BJ (cell line): ENCODE results near the gene MYCL. TPM values are rescaled to one million over a fixed set of nuclear protein-coding genes. Genes with fewer than 3 reads are reported as not detected.

Experiments
- CTCF ChIA-PET: fragments of 350-600 bp; formaldehyde crosslinking; extraction: SDS; loops from one replicate; lab custom pipeline; 2021; ENCODE audit warnings: antibody characterized with exemption, inconsistent platforms; lab: Yijun Ruan, JAX
- POLR2A ChIA-PET: fragments of 300-600 bp; sonication (Branson Sonifier 250); formaldehyde crosslinking; extraction: SDS; loops from one replicate; lab custom pipeline; 2021; ENCODE audit warnings: antibody characterized with exemption; lab: Charles Lee
- DNase-seq: peaks from one replicate; pipeline ENCODE4 v3.0.0-alpha.2; 2011; ENCODE audit warnings: low read depth
- H3K27me3 ChIP-seq: 2 replicates; pipeline ENCODE4 v1.6.0; 2011; ENCODE audit warnings: low read length; ENCODE audit not compliant: control insufficient read depth, insufficient read depth
- H3K36me3 ChIP-seq: 2 replicates; pipeline ENCODE4 v1.5.1; 2011; ENCODE audit warnings: low read length; ENCODE audit not compliant: control insufficient read depth, insufficient read depth
- H3K4me3 ChIP-seq: 2 replicates; pipeline ENCODE4 v1.5.1; 2011; ENCODE audit warnings: low read depth, mild to moderate bottlenecking, control low read depth, low read length
- CTCF ChIP-seq: IDR thresholded peaks from 2 replicates; pipeline ENCODE4 v1.5.1; 2011; ENCODE audit warnings: low read depth, mild to moderate bottlenecking, control low read depth, inconsistent platforms, low read length, moderate library complexity; ENCODE audit not compliant: insufficient read depth
- polyA plus RNA-seq: library from polyadenylated mRNA; depleted of rRNA; stranded (reverse); fragments of >200 nt; gene quantifications from 2 replicates; pipeline ENCODE4 v1.2.3, GENCODE V29; 2011

Gene MYCL
- polyA plus RNA-seq, 1 experiment, result 0.22 TPM

- H3K27me3 ChIP-seq, result no peaks in the 10 kb centered on the region
- no peak for TF ChIP-seq CTCF
- H3K4me3 ChIP-seq, result no peak overlapping the region
- DNase-seq, result no peak
- POLR2A ChIA-PET, result no interaction called here
- peaks cover 8% of the 10 kb centered on the region; the same call in 1 of the 2 replicates for H3K36me3 ChIP-seq
- CTCF ChIA-PET, result interaction anchor here (1.4 kb wide), 1 partner anchor 13 kb away, joined by 4 read pairs; no protein-coding TSS in a partner anchor
Measured at GRCh38 chr1:39858315-39858714, 43.4 kb downstream of the MYCL start.

- DNase-seq, result no peak
- no peak overlapping the region for H3K4me3 ChIP-seq
- no peak for TF ChIP-seq CTCF
- peaks cover 9% of the 10 kb centered on the region; the same call in 1 of the 2 replicates for H3K36me3 ChIP-seq
- ChIA-PET POLR2A (no interaction called here), CTCF (interaction anchor here (0.7 to 1.4 kb wide), 3 partner anchors 9 to 45 kb away, joined by 3 to 6 read pairs (median 4); partner anchors contain the start of gene MYCL)
- H3K27me3 ChIP-seq, result no peaks in the 10 kb centered on the region
Measured at GRCh38 chr1:39857126-39857878, 44.4 kb downstream of the MYCL start.

GRCh38 chr1:39854738-39855137 lies 47.0 kb downstream of the MYCL start:
- no peak for TF ChIP-seq CTCF
- ChIA-PET CTCF (no interaction called here), POLR2A (no interaction called here)
- H3K36me3 ChIP-seq, result peaks cover 9% of the 10 kb centered on the region; the same call in 1 of the 2 replicates
- no peaks in the 10 kb centered on the region for H3K27me3 ChIP-seq
- DNase-seq, result no peak
- H3K4me3 ChIP-seq, result no peak overlapping the region

- TF ChIP-seq CTCF, result no peak
- Histone ChIP-seq H3K4me3 (no peak overlapping the region), H3K36me3 (peaks cover 11% of the 10 kb centered on the region; the same call in 1 of the 2 replicates), H3K27me3 (no peaks in the 10 kb centered on the region)
- DNase-seq, result no peak
- CTCF ChIA-PET, result no interaction called here
- POLR2A ChIA-PET, result no interaction called here
Measured at GRCh38 chr1:39854314-39854713, 47.4 kb downstream of the MYCL start.

- Histone ChIP-seq H3K4me3 (no peak overlapping the region), H3K36me3 (peaks cover 11% of the 10 kb centered on the region; the same call in 1 of the 2 replicates), H3K27me3 (no peaks in the 10 kb centered on the region)
- TF ChIP-seq CTCF, result no peak
- ChIA-PET CTCF (interaction anchor here (1.3 kb wide), 1 partner anchor 121 kb away, joined by 3 read pairs; no protein-coding TSS in a partner anchor), POLR2A (no interaction called here)
- no peak for DNase-seq
Measured at GRCh38 chr1:39852876-39853275, 48.8 kb downstream of the MYCL start.
